LHCN-M2 (cell line): ENCODE results near the gene FIGN. TPM values are rescaled to one million over a fixed set of nuclear protein-coding genes. Genes with fewer than 3 reads are reported as not detected.

Experiments
- DNase-seq: peaks from one replicate; pipeline ENCODE4 v3.0.0-alpha.2; 2012; ENCODE audit warnings: low read depth
- total RNA-seq: library from RNA; depleted of rRNA; stranded (reverse); fragments of >200 nt; gene quantifications from 2 replicates; pipeline ENCODE4 v1.2.3, GENCODE V29; 2014

FIGN gene
- total RNA-seq, 1 experiment from 2014 or later = 5.4 TPM

DNA sequence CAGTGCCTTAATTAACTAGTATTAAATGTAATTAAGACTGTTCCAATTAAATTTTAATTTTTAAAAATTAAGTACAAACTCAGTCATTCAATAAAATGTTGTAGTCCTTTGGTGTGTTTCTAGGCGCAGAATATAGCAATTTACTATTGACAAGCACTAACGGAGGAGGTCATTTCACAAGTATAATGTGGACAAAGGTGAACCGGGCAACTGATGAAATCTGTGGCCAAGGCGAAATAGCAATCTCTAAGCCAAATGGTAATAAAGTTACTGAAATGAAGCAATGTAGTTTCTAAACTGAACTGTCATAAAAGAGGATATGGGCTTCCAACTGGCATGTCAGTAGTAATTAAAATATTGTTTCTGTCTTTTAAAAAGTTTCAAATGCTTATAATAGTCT lies 27.5 kb downstream of the FIGN start:
- no peak for DNase-seq

GRCh38 chr2:163703386-163703785 lies 32.4 kb downstream of the FIGN start:
- no peak for DNase-seq

DNA sequence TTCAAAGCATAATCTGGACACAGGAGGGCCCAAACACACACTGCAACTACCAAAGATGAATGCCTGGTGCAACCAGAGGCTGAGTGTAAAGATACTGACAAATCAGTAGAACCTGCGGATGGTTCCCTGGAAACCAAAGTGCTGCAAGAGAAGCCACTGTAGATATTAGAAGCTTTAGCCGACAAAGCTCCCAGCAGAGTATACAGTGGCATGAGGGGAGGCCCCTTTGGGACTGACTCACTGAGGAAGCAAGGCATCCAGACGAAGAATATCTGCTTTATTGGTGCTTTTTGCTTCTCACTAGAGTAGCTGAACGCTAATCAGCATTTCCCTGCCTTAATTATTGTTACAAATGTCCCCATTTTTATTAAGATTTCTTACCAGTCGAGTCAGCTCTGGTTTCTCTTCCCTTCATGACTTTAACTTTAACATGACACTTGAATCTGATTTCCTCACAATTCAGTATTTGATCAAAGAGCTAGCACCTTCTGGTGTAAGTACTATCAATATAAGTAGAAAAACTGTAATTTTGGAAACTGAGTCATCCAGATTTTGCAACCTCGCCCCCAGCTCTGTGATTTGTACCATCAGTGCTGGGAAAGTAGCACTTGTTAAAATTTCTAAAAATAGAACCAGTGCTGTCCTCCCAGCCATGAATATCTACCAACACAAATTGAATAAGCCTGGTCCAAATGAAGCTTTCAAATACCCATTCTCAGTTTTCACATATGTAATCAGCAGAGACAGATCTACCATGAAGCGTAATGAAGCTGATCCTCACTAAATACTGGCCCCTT lies 34.2 kb downstream of the FIGN start:
- no peak for DNase-seq

GRCh38 chr2:163698857-163699256 lies 37.0 kb downstream of the FIGN start:
- peak; percentile 55 for DNase-seq

- no peak for DNase-seq
Observed at GRCh38 chr2:163697846-163698637, 37.8 kb downstream of the FIGN start.

- no peak for DNase-seq
Observed at GRCh38 chr2:163697429-163697828, 38.4 kb downstream of the FIGN start.

GRCh38 chr2:163693484-163693883 lies 42.3 kb downstream of the FIGN start:
- DNase-seq = no peak

- no peak for DNase-seq
Observed at GRCh38 chr2:163692611-163693482, 43.0 kb downstream of the FIGN start.

DNA sequence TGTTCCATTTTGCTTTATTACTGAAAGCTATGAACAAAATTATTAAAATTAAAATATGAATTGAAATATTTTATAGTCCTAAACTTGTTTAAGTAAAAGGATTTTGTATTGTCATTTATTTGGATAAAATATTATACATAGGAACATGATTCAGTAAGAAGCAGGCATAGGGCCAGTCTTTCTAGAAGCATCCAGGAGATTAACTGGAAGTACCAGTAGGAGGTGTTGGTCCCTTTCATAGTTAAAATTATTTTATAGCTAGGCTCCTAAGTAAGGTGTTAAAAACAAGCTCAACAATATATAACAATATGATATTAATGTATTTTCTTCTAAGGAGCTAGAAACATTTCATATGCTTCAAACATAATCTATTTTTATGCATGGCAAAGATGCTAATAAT lies 43.7 kb downstream of the FIGN start:
- no peak for DNase-seq

- DNase-seq = peak; percentile 58
Observed at GRCh38 chr2:163690896-163691295, 44.9 kb downstream of the FIGN start.

DNA sequence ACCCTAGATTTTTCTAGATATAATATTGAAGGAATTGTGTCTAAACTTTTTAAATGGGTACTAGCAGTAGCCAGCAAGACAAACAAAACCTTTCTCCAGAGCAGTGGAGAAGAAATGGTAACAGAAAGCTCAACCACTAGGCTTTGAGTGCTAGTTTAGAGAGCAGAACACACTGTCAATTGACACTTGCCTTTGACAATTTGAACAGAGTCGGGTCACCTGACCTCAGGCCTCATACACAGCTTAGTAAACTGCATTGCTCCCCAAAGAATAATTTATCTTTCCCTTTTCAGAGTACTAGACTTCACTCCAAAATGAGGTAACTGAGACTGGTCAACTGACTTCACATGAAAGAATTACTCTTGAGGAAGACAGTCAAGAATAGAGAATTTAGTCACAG lies 48.6 kb downstream of the FIGN start:
- no peak for DNase-seq

GRCh38 chr2:163686289-163686688 lies 49.5 kb downstream of the FIGN start:
- DNase-seq = no peak

DNA sequence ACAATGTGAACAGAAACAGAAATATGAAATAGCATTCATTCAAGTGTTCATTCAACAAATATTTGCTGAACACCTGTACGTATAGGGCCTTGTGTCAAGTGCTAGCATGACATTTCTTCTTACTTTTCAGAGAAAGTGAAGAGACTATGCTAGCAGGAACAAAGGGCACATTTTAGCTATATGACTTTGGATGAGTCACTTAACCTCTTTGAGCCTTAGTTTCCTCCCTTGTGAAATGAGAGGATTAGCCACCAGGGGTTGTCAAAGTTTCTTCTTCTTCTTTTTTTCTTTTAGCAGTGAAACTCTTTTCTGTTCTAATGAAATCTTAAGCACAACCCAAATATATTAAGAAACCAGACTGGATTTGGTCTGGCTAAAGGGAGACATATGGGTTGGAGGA lies 53.1 kb downstream of the FIGN start:
- peak; percentile 69 for DNase-seq

DNA sequence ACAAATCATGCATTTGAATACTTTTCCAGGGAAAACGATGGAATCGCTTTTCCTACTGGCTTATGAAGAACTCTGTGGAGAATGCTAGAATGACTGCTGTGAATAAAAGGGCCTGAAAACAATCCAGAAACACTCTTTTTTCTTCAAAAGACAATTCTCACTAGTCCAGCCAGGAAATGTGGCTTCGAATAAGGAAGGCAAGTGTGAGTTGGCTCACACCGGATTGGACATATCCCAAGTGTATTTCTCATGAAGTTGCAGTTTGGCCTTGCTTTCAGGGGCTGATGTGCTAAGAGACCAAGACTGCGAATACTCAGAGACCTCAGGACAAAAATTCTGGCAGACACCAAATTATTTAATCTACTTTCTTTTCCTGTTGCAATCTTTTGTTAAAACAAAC lies 54.1 kb downstream of the FIGN start:
- no peak for DNase-seq

- no peak for DNase-seq
Observed at GRCh38 chr2:163675388-163675787, 60.4 kb downstream of the FIGN start.

GRCh38 chr2:163673522-163673921 lies 62.3 kb downstream of the FIGN start:
- DNase-seq = no peak

DNA sequence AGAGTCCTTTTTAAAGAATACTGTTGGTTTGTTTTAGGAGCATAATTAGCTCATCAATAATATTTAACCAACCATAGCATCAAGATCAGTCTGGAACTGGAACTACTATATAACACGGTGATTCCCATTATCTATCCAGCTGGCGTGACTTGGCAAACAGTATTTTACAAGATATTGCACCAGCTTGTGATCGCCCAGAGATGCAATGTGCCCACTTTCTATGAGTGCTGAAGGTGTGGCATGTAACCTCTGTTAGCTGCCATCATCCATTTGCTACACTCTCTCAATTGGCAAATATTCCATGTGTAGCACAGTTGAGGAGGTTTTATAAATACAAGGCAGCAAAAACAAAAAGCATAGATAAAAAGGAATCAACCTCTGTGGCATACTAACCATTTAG lies 64.9 kb downstream of the FIGN start:
- no peak for DNase-seq

- DNase-seq = no peak
Observed at GRCh38 chr2:163669506-163669905, 66.3 kb downstream of the FIGN start.

DNA sequence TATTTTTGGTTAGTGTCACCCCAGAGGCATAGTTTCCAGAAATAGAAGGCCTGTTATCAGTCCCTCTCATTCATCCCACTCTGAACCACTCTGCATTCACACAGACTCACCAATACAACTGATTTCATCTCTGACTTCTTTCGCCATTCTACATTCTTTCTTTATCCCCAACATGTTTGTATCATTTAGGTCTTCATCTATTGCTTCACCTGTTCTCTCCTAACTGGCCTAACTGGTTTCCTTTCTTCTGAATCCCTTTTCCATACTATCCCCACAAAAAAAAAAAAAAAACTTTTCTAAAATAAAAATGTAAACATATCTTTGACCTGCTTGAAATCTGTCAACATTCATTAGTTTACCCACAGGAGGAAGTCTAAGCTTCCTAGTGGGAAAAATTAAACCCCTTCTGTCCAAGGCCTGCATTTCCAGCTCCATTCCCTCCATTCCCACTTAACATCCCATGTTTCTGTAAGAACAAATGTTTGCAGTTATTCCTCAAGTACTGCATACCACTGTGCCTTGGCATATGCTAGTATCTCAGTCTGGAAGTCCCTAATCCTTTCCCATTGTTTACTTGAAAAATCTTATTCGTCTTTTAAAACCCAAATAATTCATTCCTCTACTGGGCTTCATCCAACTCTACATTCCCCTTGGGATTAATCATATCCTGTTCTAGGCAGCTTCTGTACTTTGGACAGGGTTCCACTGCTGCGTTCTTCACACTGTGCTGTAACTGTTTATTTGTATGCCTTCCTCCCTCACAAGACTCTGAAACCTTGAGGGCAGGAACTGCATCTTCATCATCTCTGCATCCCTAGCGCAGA lies 68.5 kb downstream of the FIGN start:
- DNase-seq = peak; percentile 85

- peak; percentile 58 for DNase-seq
Observed at GRCh38 chr2:163665817-163666216, 70.0 kb downstream of the FIGN start.

DNA sequence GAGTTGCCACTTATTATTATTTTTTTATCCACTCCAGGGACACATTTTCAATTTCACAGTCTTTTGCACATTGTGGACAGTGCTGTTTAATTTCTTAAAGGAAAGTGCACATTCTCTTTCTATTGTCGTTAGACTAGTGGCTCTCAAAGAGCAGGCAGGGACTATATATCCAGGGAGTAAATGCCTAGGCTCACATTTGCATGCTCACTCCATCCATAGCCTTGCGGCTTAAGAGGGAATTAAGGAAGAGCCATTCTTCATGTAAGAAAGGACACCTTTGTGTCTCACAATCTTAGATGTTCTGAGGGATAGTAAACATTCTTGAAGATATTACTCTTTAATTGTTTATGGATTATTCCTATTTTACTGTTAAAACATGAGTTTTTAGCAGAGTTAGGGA lies 70.8 kb downstream of the FIGN start:
- DNase-seq = no peak
